Esophagus muscularis mucosa (tissue), 4 donors: ENCODE measurements around the gene RAB17. TPM values are rescaled to one million over a fixed set of nuclear protein-coding genes. Genes with fewer than 3 reads are reported as not detected.

ENCODE experiments used
- DNase-seq: peaks from one replicate; pipeline ENCODE4 v3.0.0-alpha.2; 2017; ENCODE audit errors: extremely low spot score
- H3K27ac ChIP-seq, 4 donors: fragments of 200-600 bp; sonication (generic); replicated peaks in 1 of 4; 1 replicate in 3 of 4; 2 replicates in 1 of 4; pipeline ENCODE4 v1.5.1; 2016 to 2019; ENCODE audit warnings: mild to moderate bottlenecking in 1 of 4
- H3K27me3 ChIP-seq, 4 donors: fragments of 200-600 bp; sonication (generic); one replicate each; pipeline versions ENCODE4 v1.5.1 to v1.6.0; 2016 to 2019
- H3K36me3 ChIP-seq, 4 donors: fragments of 200-600 bp; sonication (generic); one replicate each; pipeline ENCODE4 v1.5.1; 2016 to 2019
- H3K4me1 ChIP-seq, 4 donors: fragments of 200-600 bp; sonication (generic); one replicate each; pipeline ENCODE4 v1.5.1; 2016 to 2019
- H3K4me3 ChIP-seq, 4 donors: fragments of 200-600 bp; sonication (generic); 1 replicate in 2 of 4; 2 replicates in 2 of 4; pipeline ENCODE4 v1.5.1; 2016 to 2019; ENCODE audit warnings: mild to moderate bottlenecking in 4 of 4, moderate library complexity in 1 of 4
- H3K9me3 ChIP-seq, 4 donors: fragments of 200-600 bp; sonication (generic); 1 replicate in 3 of 4; 2 replicates in 1 of 4; pipeline ENCODE4 v1.5.1; 2016 to 2019
- EP300 ChIP-seq: sonication (generic); formaldehyde crosslinking; IDR thresholded peaks from one replicate; pipeline ENCODE4 v1.6.1; 2017; ENCODE audit warnings: antibody characterized with exemption
- POLR2A ChIP-seq: fragments of 450-650 bp; IDR thresholded peaks from one replicate; pipeline ENCODE4 v1.6.1; 2017; ENCODE audit warnings: antibody characterized with exemption, moderate library complexity, mild to moderate bottlenecking, low read depth
- POLR2AphosphoS5 ChIP-seq, 2 donors: sonication (generic); formaldehyde crosslinking; IDR thresholded peaks; one replicate each; pipeline ENCODE4 v1.6.1; 2017; ENCODE audit warnings: antibody characterized with exemption in 2 of 2
- WGBS: methylation state at CpG from one replicate; pipeline ENCODE4 v1.1.5; 2018; 5-methylcytosine and 5-hydroxymethylcytosine counted together
- intact Hi-C: fragments of 100-400 bp; cut with DNase I; formaldehyde crosslinking; loops from one replicate; pipeline ENCODE4 v1.15.1; 2023
- total RNA-seq, 4 donors: library from RNA; depleted of rRNA; stranded (reverse); fragments of >200 nt; gene quantifications; one replicate each; pipeline versions ENCODE4 v1.1.0 to v1.2.1, GENCODE V29; 2016
- TF ChIP-seq, protein P1 (sequence below), 3 experiments: fragments of 200-600 bp in 2 of 3; fragments of 450-650 bp in 1 of 3; sonication (generic) in 2 of 3; IDR thresholded peaks; one replicate each; pipeline ENCODE4 v1.5.1; 2017 to 2019; ENCODE audit warnings: antibody characterized with exemption in 3 of 3, mild to moderate bottlenecking in 2 of 3, moderate library complexity in 1 of 3

Gene RAB17
- total RNA-seq, 4 donors from 2014 or later, result 0.83 to 3.7 (median 1.4) TPM

- Histone ChIP-seq H3K27me3 (no peaks in the 10 kb centered on the region), H3K36me3 (no peaks in the 10 kb centered on the region), H3K4me3 (no peak overlapping the region), H3K4me1 (peaks cover 15 to 30% (median 25%) of the 10 kb centered on the region in 4 donors), H3K9me3 (no peaks in the 10 kb centered on the region), H3K27ac (no peak overlapping the region)
- TF ChIP-seq, protein P1, sequence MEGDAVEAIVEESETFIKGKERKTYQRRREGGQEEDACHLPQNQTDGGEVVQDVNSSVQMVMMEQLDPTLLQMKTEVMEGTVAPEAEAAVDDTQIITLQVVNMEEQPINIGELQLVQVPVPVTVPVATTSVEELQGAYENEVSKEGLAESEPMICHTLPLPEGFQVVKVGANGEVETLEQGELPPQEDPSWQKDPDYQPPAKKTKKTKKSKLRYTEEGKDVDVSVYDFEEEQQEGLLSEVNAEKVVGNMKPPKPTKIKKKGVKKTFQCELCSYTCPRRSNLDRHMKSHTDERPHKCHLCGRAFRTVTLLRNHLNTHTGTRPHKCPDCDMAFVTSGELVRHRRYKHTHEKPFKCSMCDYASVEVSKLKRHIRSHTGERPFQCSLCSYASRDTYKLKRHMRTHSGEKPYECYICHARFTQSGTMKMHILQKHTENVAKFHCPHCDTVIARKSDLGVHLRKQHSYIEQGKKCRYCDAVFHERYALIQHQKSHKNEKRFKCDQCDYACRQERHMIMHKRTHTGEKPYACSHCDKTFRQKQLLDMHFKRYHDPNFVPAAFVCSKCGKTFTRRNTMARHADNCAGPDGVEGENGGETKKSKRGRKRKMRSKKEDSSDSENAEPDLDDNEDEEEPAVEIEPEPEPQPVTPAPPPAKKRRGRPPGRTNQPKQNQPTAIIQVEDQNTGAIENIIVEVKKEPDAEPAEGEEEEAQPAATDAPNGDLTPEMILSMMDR (IDR thresholded peaks at IDR 0.05), result no peak
- TF ChIP-seq POLR2A (no peak), POLR2AphosphoS5 (IDR thresholded peaks at IDR 0.05) (no peak), EP300 (no peak)
- intact Hi-C loops, result loop anchor here (10.0 kb wide), 3 partner anchors 156 to 476 kb away; partner anchors contain the start of gene COL6A3
- no peak for DNase-seq
- 100% methylated on average over 3 of the region's 9 CpGs for WGBS
Measured at GRCh38 chr2:237570776-237571335, 19.7 kb downstream of the RAB17 start.

GRCh38 chr2:237569896-237570295, 20.6 kb downstream of the RAB17 start:
- Histone ChIP-seq H3K36me3 (no peaks in the 10 kb centered on the region), H3K27me3 (peaks cover 0 to 3% (median 0%) of the 10 kb centered on the region in 4 donors), H3K9me3 (no peaks in the 10 kb centered on the region), H3K4me1 (peaks cover 14 to 21% (median 17%) of the 10 kb centered on the region in 4 donors), H3K4me3 (no peak overlapping the region), H3K27ac (no peak overlapping the region)
- TF ChIP-seq, protein P1 (IDR thresholded peaks at IDR 0.05), result no peak
- TF ChIP-seq EP300 (no peak), POLR2A (no peak), POLR2AphosphoS5 (IDR thresholded peaks at IDR 0.05) (no peak)
- 96% methylated on average over 3 of the region's 3 CpGs for WGBS
- no peak for DNase-seq
- intact Hi-C loops, result loop anchor here (10.0 kb wide), 3 partner anchors 155 to 475 kb away; partner anchors contain the start of gene COL6A3

DNA sequence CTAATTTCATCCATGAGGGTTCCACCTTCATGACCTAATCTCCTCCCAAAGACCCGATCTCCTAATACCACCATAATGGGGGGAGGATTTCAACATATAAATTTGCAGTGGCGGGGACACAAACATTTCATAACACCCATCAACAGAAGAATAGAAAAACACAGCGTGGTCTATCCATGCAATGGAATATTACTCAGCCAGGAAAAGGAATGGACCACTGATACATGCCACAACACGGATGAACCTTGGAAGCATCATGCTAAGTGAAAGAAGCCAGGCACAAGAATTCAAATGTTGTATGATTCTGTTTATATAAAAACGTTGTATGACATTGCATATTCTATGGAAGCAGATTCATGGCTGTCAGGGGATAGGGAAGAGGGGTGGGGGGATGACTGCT, 21.5 kb downstream of the RAB17 start:
- TF ChIP-seq POLR2A (no peak), POLR2AphosphoS5 (IDR thresholded peaks at IDR 0.05) (no peak), EP300 (no peak)
- TF ChIP-seq, protein P1 (IDR thresholded peaks at IDR 0.05), result no peak
- intact Hi-C loops, result no loop called here
- no peaks in the 10 kb centered on the region for H3K9me3 ChIP-seq
- no peak for DNase-seq
- WGBS, result 93% methylated on average over 5 of the region's 5 CpGs
- no peak overlapping the region for H3K4me3 ChIP-seq
- no peak overlapping the region for H3K27ac ChIP-seq
- H3K27me3 ChIP-seq, result peaks cover 0 to 12% (median 0%) of the 10 kb centered on the region in 4 donors
- H3K36me3 ChIP-seq, result no peaks in the 10 kb centered on the region
- peaks cover 9 to 15% (median 14%) of the 10 kb centered on the region in 4 donors for H3K4me1 ChIP-seq

DNA sequence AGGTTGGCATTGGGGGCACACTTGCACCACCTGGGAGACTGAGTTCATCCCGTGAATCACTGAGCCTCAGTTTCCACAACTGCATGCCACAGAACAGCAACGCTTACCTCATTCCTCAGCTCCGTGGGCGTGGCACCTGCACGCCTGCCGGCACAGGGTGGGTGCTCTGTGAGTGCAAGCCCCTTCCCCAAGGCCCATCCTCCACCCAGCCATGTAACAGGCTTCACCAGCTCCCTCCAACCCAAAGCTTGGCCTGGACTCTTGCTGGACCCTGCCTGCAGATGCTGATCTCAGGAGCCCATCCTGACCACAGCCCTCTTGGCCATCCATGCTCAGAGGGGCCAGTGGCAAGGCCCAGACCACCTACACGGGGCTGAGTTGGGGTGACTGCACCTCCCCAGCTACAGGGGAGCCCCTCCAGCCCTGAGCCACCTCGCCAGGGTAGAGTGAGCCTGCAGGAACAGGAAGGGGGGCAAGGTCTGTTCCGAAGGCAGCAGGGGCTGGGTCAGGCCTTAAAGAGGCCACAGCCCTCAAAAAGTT, 22.3 kb downstream of the RAB17 start:
- no peaks in the 10 kb centered on the region for H3K36me3 ChIP-seq
- H3K27ac ChIP-seq, result no peak overlapping the region
- H3K27me3 ChIP-seq, result peaks cover 0 to 20% (median 0%) of the 10 kb centered on the region in 4 donors
- no peak overlapping the region for H3K4me3 ChIP-seq
- TF ChIP-seq EP300, result no peak
- no peak for TF ChIP-seq POLR2AphosphoS5 (IDR thresholded peaks at IDR 0.05)
- no peak for TF ChIP-seq POLR2A
- H3K4me1 ChIP-seq, result peaks cover 9 to 15% (median 14%) of the 10 kb centered on the region in 4 donors
- H3K9me3 ChIP-seq, result no peaks in the 10 kb centered on the region
- no peak for DNase-seq
- intact Hi-C loops, result no loop called here
- 93% methylated on average over 4 of the region's 9 CpGs for WGBS

GRCh38 chr2:237567276-237568029, 23.1 kb downstream of the RAB17 start:
- DNase-seq, result no peak
- Histone ChIP-seq H3K4me3 (no peak overlapping the region), H3K27ac (no peak overlapping the region), H3K4me1 (peaks cover 5 to 11% (median 10%) of the 10 kb centered on the region in 4 donors), H3K36me3 (no peaks in the 10 kb centered on the region), H3K27me3 (peaks cover 0 to 22% (median 0%) of the 10 kb centered on the region in 4 donors), H3K9me3 (no peaks in the 10 kb centered on the region)
- intact Hi-C loops, result no loop called here
- WGBS, result 79% methylated on average over 16 of the region's 16 CpGs
- TF ChIP-seq EP300 (no peak), POLR2AphosphoS5 (IDR thresholded peaks at IDR 0.05) (no peak)
- TF ChIP-seq, protein P1 (IDR thresholded peaks at IDR 0.05), result no peak
